Measurements from ENCODE around the gene DCLK1. TPM values are rescaled to one million over a fixed set of nuclear protein-coding genes. Genes with fewer than 3 reads are reported as not detected.

The DCLK1 gene
- total RNA-seq, 2 donors from 2014 or later, result not detected

GRCh38 chr13:36038785-36039555 lies 92.2 kb downstream of the DCLK1 start:
- no peak for DNase-seq (ENCODE audit: low spot score in 2 of 2)
- H3K27ac Mint-ChIP-seq, result no peak overlapping the region
- no peak for ATAC-seq
- no peaks in the 10 kb centered on the region for H3K36me3 Mint-ChIP-seq
- H3K9me3 Mint-ChIP-seq, result peaks cover 2 to 8% of the 10 kb centered on the region in 2 donors

- ATAC-seq (no peak), DNase-seq (ENCODE audit: low spot score in 2 of 2) (no peak)
- H3K27ac Mint-ChIP-seq, result no peak overlapping the region
- no peaks in the 10 kb centered on the region for H3K36me3 Mint-ChIP-seq
- H3K9me3 Mint-ChIP-seq, result peaks cover 0 to 8% of the 10 kb centered on the region in 2 donors
Observed at GRCh38 chr13:36033035-36033434, 98.1 kb downstream of the DCLK1 start.

- no peaks in the 10 kb centered on the region for H3K36me3 Mint-ChIP-seq
Observed at GRCh38 chr13:36031490-36031889, 99.7 kb downstream of the DCLK1 start.

GRCh38 chr13:36030670-36031331 lies 100.4 kb downstream of the DCLK1 start:
- no peak for DNase-seq (ENCODE audit: low spot score in 2 of 2)
- no peak overlapping the region for H3K27ac Mint-ChIP-seq

More at GRCh38 chr13:36031490-36031889, 99.7 kb downstream of the DCLK1 start:
- Mint-ChIP-seq H3K27ac (no peak overlapping the region), H3K9me3 (peaks cover 0 to 4% of the 10 kb centered on the region in 2 donors)
- ATAC-seq (no peak), DNase-seq (ENCODE audit: low spot score in 2 of 2) (no peak)

GRCh38 chr13:36029166-36029565 lies 102.0 kb downstream of the DCLK1 start:
- H3K9me3 Mint-ChIP-seq, result no peaks in the 10 kb centered on the region
- peaks cover 0 to 4% of the 10 kb centered on the region in 2 donors for H3K36me3 Mint-ChIP-seq
- no peak overlapping the region for H3K27ac Mint-ChIP-seq
- DNase-seq (ENCODE audit: low spot score in 2 of 2), result no peak
- ATAC-seq, result no peak

More at GRCh38 chr13:36030670-36031331, 100.4 kb downstream of the DCLK1 start:
- ATAC-seq, result no peak
- no peaks in the 10 kb centered on the region for H3K36me3 Mint-ChIP-seq
- peaks cover 0 to 4% of the 10 kb centered on the region in 2 donors for H3K9me3 Mint-ChIP-seq

GRCh38 chr13:36028359-36029025 lies 102.7 kb downstream of the DCLK1 start:
- no peak for ATAC-seq
- DNase-seq (ENCODE audit: low spot score in 2 of 2), result no peak
- Mint-ChIP-seq H3K36me3 (peaks cover 0 to 4% of the 10 kb centered on the region in 2 donors), H3K9me3 (no peaks in the 10 kb centered on the region), H3K27ac (no peak overlapping the region)

GRCh38 chr13:36026531-36026930 lies 104.7 kb downstream of the DCLK1 start:
- no peak overlapping the region for H3K27ac Mint-ChIP-seq
- DNase-seq (ENCODE audit: low spot score in 2 of 2) (no peak), ATAC-seq (no peak)
- H3K36me3 Mint-ChIP-seq, result peaks cover 0 to 4% of the 10 kb centered on the region in 2 donors
- peaks cover 0 to 9% of the 10 kb centered on the region in 2 donors for H3K9me3 Mint-ChIP-seq

GRCh38 chr13:36014763-36015162 lies 116.4 kb downstream of the DCLK1 start:
- Mint-ChIP-seq H3K9me3 (peaks cover 0 to 14% of the 10 kb centered on the region in 2 donors), H3K36me3 (peaks cover 0 to under 1% of the 10 kb centered on the region in 2 donors), H3K27ac (no peak overlapping the region)
- ATAC-seq (no peak), DNase-seq (ENCODE audit: low spot score in 2 of 2) (no peak)

GRCh38 chr13:36006894-36007675 lies 124.1 kb downstream of the DCLK1 start:
- no peak for ATAC-seq
- Mint-ChIP-seq H3K27ac (no peak overlapping the region), H3K9me3 (peaks cover 0 to 5% of the 10 kb centered on the region in 2 donors), H3K36me3 (no peaks in the 10 kb centered on the region)
- no peak for DNase-seq (ENCODE audit: low spot score in 2 of 2)

- DNase-seq (ENCODE audit: low spot score in 2 of 2), result no peak
Observed at GRCh38 chr13:36006347-36006746, 124.8 kb downstream of the DCLK1 start.

GRCh38 chr13:36001561-36001960 lies 129.6 kb downstream of the DCLK1 start:
- ATAC-seq (no peak), DNase-seq (ENCODE audit: low spot score in 2 of 2) (no peak)
- Mint-ChIP-seq H3K9me3 (peaks cover 1 to 13% of the 10 kb centered on the region in 2 donors), H3K36me3 (no peaks in the 10 kb centered on the region), H3K27ac (no peak overlapping the region)

More at GRCh38 chr13:36006347-36006746, 124.8 kb downstream of the DCLK1 start:
- H3K9me3 Mint-ChIP-seq, result peaks cover 0 to 5% of the 10 kb centered on the region in 2 donors
- no peak overlapping the region for H3K27ac Mint-ChIP-seq
- no peak for ATAC-seq
- H3K36me3 Mint-ChIP-seq, result no peaks in the 10 kb centered on the region

- peaks cover 5 to 8% of the 10 kb centered on the region in 2 donors for H3K9me3 Mint-ChIP-seq
- DNase-seq (ENCODE audit: low spot score in 2 of 2) (no peak), ATAC-seq (no peak)
- H3K27ac Mint-ChIP-seq, result no peak overlapping the region
- no peaks in the 10 kb centered on the region for H3K36me3 Mint-ChIP-seq
Observed at GRCh38 chr13:36000028-36000427, 131.2 kb downstream of the DCLK1 start.

GRCh38 chr13:35996360-35996759 lies 134.8 kb downstream of the DCLK1 start:
- Mint-ChIP-seq H3K36me3 (no peaks in the 10 kb centered on the region), H3K9me3 (peaks cover 8 to 12% of the 10 kb centered on the region in 2 donors), H3K27ac (no peak overlapping the region)
- ATAC-seq, result no peak
- DNase-seq (ENCODE audit: low spot score in 2 of 2), result no peak

GRCh38 chr13:35995136-35995535 lies 136.0 kb downstream of the DCLK1 start:
- DNase-seq (ENCODE audit: low spot score in 2 of 2) (no peak), ATAC-seq (no peak)
- Mint-ChIP-seq H3K36me3 (no peaks in the 10 kb centered on the region), H3K27ac (no peak overlapping the region), H3K9me3 (peaks cover 8 to 12% of the 10 kb centered on the region in 2 donors)

GRCh38 chr13:35994131-35994966 lies 136.8 kb downstream of the DCLK1 start:
- DNase-seq (ENCODE audit: low spot score in 2 of 2), result no peak
- Mint-ChIP-seq H3K27ac (no peak overlapping the region), H3K9me3 (peaks cover 6 to 12% of the 10 kb centered on the region in 2 donors), H3K36me3 (no peaks in the 10 kb centered on the region)
- ATAC-seq, result no peak

- no peak overlapping the region for H3K27ac Mint-ChIP-seq
- DNase-seq (ENCODE audit: low spot score in 2 of 2) (no peak), ATAC-seq (no peak)
Observed at GRCh38 chr13:35993686-35994085, 137.5 kb downstream of the DCLK1 start.

More at GRCh38 chr13:35993686-35994085, 137.5 kb downstream of the DCLK1 start:
- H3K36me3 Mint-ChIP-seq, result no peaks in the 10 kb centered on the region
- peaks cover 4 to 12% of the 10 kb centered on the region in 2 donors for H3K9me3 Mint-ChIP-seq

Data from activated naive CD4-positive, alpha-beta T cell treated with anti-CD3 and anti-CD28 coated beads, Interleukin-2, amount 50 U/mL, for 72 hours (primary cell).